PC-3 (cell line): ENCODE measurements around the gene BUB1. TPM values are rescaled to one million over a fixed set of nuclear protein-coding genes. Genes with fewer than 3 reads are reported as not detected.

Source experiments
- ATAC-seq: fragments of 200-7000 bp; cut with Tn5 transposase; 2 replicates; pipeline ENCODE4 v1.9.1; 2020; ENCODE audit warnings: mild to moderate bottlenecking, moderate library complexity
- BruUV-seq: library from RNA; stranded (reverse); fragments of 400-500 nt; replicated peaks from 2 replicates; lab custom pipeline; 2021; lab: Mats Ljungman, UMichigan
- CTCF ChIA-PET: fragments of 300-600 bp; sonication (Branson Sonifier 250); formaldehyde crosslinking; loops from one replicate; lab custom pipeline; 2022; ENCODE audit warnings: antibody characterized with exemption; lab: Charles Lee
- POLR2A ChIA-PET: fragments of 300-600 bp; sonication (Branson Sonifier 250); formaldehyde crosslinking; loops from one replicate; lab custom pipeline; 2022; ENCODE audit warnings: antibody characterized with exemption; ENCODE audit not compliant: unreplicated experiment; lab: Charles Lee
- DNase-seq: peaks from one replicate; pipeline ENCODE4 v3.0.0-alpha.2; 2015
- H2AFZ ChIP-seq: fragments of 300-600 bp; sonication (generic); 2 replicates; pipeline ENCODE4 v1.6.0; 2016; ENCODE audit warnings: antibody characterized with exemption, low read length
- H3F3A ChIP-seq: fragments of 300-600 bp; sonication (generic); one replicate; pipeline ENCODE4 v1.6.0; 2017; ENCODE audit warnings: antibody characterized with exemption, low read length, control low read depth, mild to moderate bottlenecking; ENCODE audit not compliant: unreplicated experiment
- H3K27ac ChIP-seq: fragments of 300-600 bp; sonication (generic); 2 replicates; pipeline ENCODE4 v1.5.1; 2016; ENCODE audit warnings: mild to moderate bottlenecking, low read length
- H3K27me3 ChIP-seq: fragments of 300-600 bp; sonication (generic); 2 replicates; pipeline ENCODE4 v1.6.1; 2016; ENCODE audit warnings: low read length, mixed read lengths
- H3K36me3 ChIP-seq: fragments of 300-600 bp; sonication (generic); 2 replicates; pipeline ENCODE4 v1.6.1; 2016; ENCODE audit warnings: low read depth, mixed run types, low read length, mixed read lengths
- H3K4me1 ChIP-seq: fragments of 300-600 bp; sonication (generic); 2 replicates; pipeline ENCODE4 v1.5.1; 2016; ENCODE audit warnings: low read length; ENCODE audit not compliant: insufficient read depth
- H3K4me2 ChIP-seq: fragments of 300-600 bp; sonication (generic); 2 replicates; pipeline ENCODE4 v1.6.0; 2016; ENCODE audit warnings: low read length
- H3K4me3 ChIP-seq: fragments of 300-600 bp; sonication (generic); 2 replicates; pipeline ENCODE4 v1.5.1; 2016; ENCODE audit warnings: mild to moderate bottlenecking, low read length, mixed read lengths
- H3K79me2 ChIP-seq: fragments of 300-600 bp; sonication (generic); 2 replicates; pipeline ENCODE4 v1.6.1; 2017; ENCODE audit warnings: low read length, mixed read lengths
- H3K9ac ChIP-seq: fragments of 300-600 bp; sonication (generic); 2 replicates; pipeline ENCODE4 v1.6.0; 2016; ENCODE audit warnings: mild to moderate bottlenecking, low read length
- H3K9me2 ChIP-seq: fragments of 300-600 bp; sonication (generic); replicated peaks from 2 replicates; pipeline ENCODE4 v1.6.1; 2016; ENCODE audit warnings: mixed run types, low read length, mixed read lengths
- H3K9me3 ChIP-seq: fragments of 300-600 bp; sonication (generic); 2 replicates; pipeline ENCODE4 v1.6.1; 2016; ENCODE audit warnings: low read length, mixed read lengths
- H4K20me1 ChIP-seq: fragments of 300-600 bp; sonication (generic); 2 replicates; pipeline ENCODE4 v1.6.1; 2016; ENCODE audit warnings: low read length, mixed read lengths
- CTCF ChIP-seq: fragments of 300-600 bp; sonication (generic); conservative IDR thresholded peaks from 2 replicates; pipeline ENCODE4 v1.5.1; 2017; ENCODE audit warnings: antibody characterized with exemption, low read depth, mild to moderate bottlenecking, low read length
- EZH2 ChIP-seq: fragments of 300-600 bp; sonication (generic); IDR thresholded peaks from one replicate; pipeline ENCODE4 v1.6.1; 2017; ENCODE audit warnings: antibody characterized with exemption, mild to moderate bottlenecking, low read length; ENCODE audit not compliant: unreplicated experiment
- EZH2phosphoT487 ChIP-seq: fragments of 300-600 bp; sonication (generic); IDR thresholded peaks from 2 replicates; pipeline ENCODE4 v1.6.1; 2018; ENCODE audit warnings: mild to moderate bottlenecking, antibody characterized with exemption, low read length, borderline replicate concordance
- intact Hi-C: fragments of 100-400 bp; cut with micrococcal nuclease; formaldehyde crosslinking; loops from 2 replicates; pipeline ENCODE4 v1.9.0; 2023
- total RNA-seq: library from RNA; depleted of rRNA; stranded (reverse); fragments of >200 nt; gene quantifications from 2 replicates; pipeline ENCODE4 v1.2.3, GENCODE V29; 2014

The BUB1 gene
- total RNA-seq, 1 experiment from 2014 or later: 89.8 TPM

DNA sequence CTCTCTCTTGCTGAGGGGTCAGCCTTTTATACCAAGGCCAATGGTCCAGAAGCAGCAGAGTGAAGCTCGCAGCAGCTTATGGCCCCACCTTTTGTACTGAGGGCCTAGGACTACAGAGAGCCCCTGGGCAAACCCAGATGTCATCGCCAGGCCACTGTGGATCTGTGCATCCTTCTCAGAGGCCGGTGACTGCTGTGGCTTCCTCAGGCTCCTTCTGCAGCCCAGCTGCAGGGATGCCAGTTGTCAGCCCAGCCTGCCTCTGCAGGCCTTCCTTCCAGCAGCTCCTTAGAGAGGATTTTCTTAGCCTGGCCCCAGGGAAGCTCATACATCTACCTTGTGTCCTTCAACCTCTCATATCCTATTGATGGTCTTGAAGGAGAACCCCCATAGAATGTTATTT is 48.0 kb upstream of the BUB1 start:
- Histone ChIP-seq H3K4me2 (no peak overlapping the region), H3K9me2 (no peaks in the 10 kb centered on the region), H3K36me3 (no peaks in the 10 kb centered on the region), H3K9ac (no peak overlapping the region), H2AFZ (no peak overlapping the region), H3K9me3 (no peaks in the 10 kb centered on the region), H3F3A (no peaks in the 10 kb centered on the region), H3K27ac (no peak overlapping the region), H3K4me1 (no peaks in the 10 kb centered on the region), H3K4me3 (no peak overlapping the region), H3K27me3 (no peaks in the 10 kb centered on the region), H3K79me2 (no peaks in the 10 kb centered on the region), H4K20me1 (no peaks in the 10 kb centered on the region)
- ChIA-PET CTCF (no interaction called here), POLR2A (no interaction called here)
- ATAC-seq (no peak), DNase-seq (no peak)
- TF ChIP-seq CTCF (no peak), EZH2phosphoT487 (no peak), EZH2 (no peak)
- intact Hi-C loops: no loop called here
- BruUV-seq: no TSS peak

- H3K36me3 ChIP-seq: no peaks in the 10 kb centered on the region
- H3K4me1 ChIP-seq: no peaks in the 10 kb centered on the region
- no peak overlapping the region for H3K4me3 ChIP-seq
- TF ChIP-seq CTCF (no peak), EZH2 (no peak), EZH2phosphoT487 (no peak)
- no peak overlapping the region for H2AFZ ChIP-seq
- no peaks in the 10 kb centered on the region for H3K79me2 ChIP-seq
- ATAC-seq (no peak), DNase-seq (no peak)
- BruUV-seq: no TSS peak
- H3K4me2 ChIP-seq: no peak overlapping the region
- H3K9me2 ChIP-seq: no peaks in the 10 kb centered on the region
- no peak overlapping the region for H3K9ac ChIP-seq
- H3K27me3 ChIP-seq: no peaks in the 10 kb centered on the region
- H4K20me1 ChIP-seq: no peaks in the 10 kb centered on the region
- CTCF ChIA-PET: no interaction called here
- POLR2A ChIA-PET: no interaction called here
- H3K9me3 ChIP-seq: no peaks in the 10 kb centered on the region
- H3K27ac ChIP-seq: no peak overlapping the region
- intact Hi-C loops: no loop called here
- no peaks in the 10 kb centered on the region for H3F3A ChIP-seq
These were observed 47.5 kb upstream of the BUB1 start for GRCh38 chr2:110725370-110725769.

GRCh38 chr2:110724820-110725219 is 47.0 kb upstream of the BUB1 start:
- BruUV-seq: no TSS peak
- Histone ChIP-seq H4K20me1 (no peaks in the 10 kb centered on the region), H3K9ac (no peak overlapping the region), H2AFZ (no peak overlapping the region), H3K4me1 (no peaks in the 10 kb centered on the region), H3K27me3 (no peaks in the 10 kb centered on the region), H3K27ac (no peak overlapping the region), H3F3A (no peaks in the 10 kb centered on the region), H3K9me3 (no peaks in the 10 kb centered on the region), H3K4me3 (no peak overlapping the region), H3K79me2 (no peaks in the 10 kb centered on the region), H3K36me3 (no peaks in the 10 kb centered on the region), H3K4me2 (no peak overlapping the region), H3K9me2 (no peaks in the 10 kb centered on the region)
- ATAC-seq (no peak), DNase-seq (no peak)
- TF ChIP-seq EZH2phosphoT487 (no peak), CTCF (no peak), EZH2 (no peak)
- POLR2A ChIA-PET: no interaction called here
- CTCF ChIA-PET: no interaction called here
- intact Hi-C loops: no loop called here
